Measurements from ENCODE around the gene SH2D7.

SH2D7 gene

GRCh38 chr15:78060232-78060631, 32.1 kb upstream of the SH2D7 start:
- peak overlapping the region in 1 of 2 donors; percentile 65 for H3K27ac ChIP-seq
- no peak for DNase-seq (ENCODE audit: low spot score)
- no peak for TF ChIP-seq CTCF (IDR thresholded peaks at IDR 0.05)
- no peak overlapping the region for H3K4me3 ChIP-seq

- Histone ChIP-seq H3K27ac (peak overlapping the region in 1 of 2 donors; percentile 53), H3K4me3 (peak overlapping the region; percentile 16)
- no peak for TF ChIP-seq CTCF (IDR thresholded peaks at IDR 0.05)
- DNase-seq (ENCODE audit: low spot score), result no peak
These were observed 30.4 kb upstream of the SH2D7 start for GRCh38 chr15:78061963-78062427.

- DNase-seq (ENCODE audit: low spot score), result no peak
- Histone ChIP-seq H3K4me3 (no peak overlapping the region), H3K27ac (peak overlapping the region; percentile 71 to 92)
- TF ChIP-seq CTCF (IDR thresholded peaks at IDR 0.05), result no peak
These were observed 29.1 kb upstream of the SH2D7 start for GRCh38 chr15:78063217-78063616.

GRCh38 chr15:78063970-78064385, 28.4 kb upstream of the SH2D7 start:
- H3K27ac ChIP-seq, result peak overlapping the region; percentile 71 to 92
- DNase-seq (ENCODE audit: low spot score), result no peak
- H3K4me3 ChIP-seq, result peak overlapping the region; percentile 7
- no peak for TF ChIP-seq CTCF (IDR thresholded peaks at IDR 0.05)

GRCh38 chr15:78064544-78064943, 27.8 kb upstream of the SH2D7 start:
- Histone ChIP-seq H3K27ac (peak overlapping the region; percentile 71 to 92), H3K4me3 (peak overlapping the region; percentile 44)
- TF ChIP-seq CTCF (IDR thresholded peaks at IDR 0.05), result no peak
- no peak for DNase-seq (ENCODE audit: low spot score)

- Histone ChIP-seq H3K4me3 (peak overlapping the region; percentile 44), H3K27ac (peak overlapping the region; percentile 71 to 92)
- DNase-seq (ENCODE audit: low spot score), result peak; percentile 88
- TF ChIP-seq CTCF (IDR thresholded peaks at IDR 0.05), result no peak
These were observed 27.0 kb upstream of the SH2D7 start for GRCh38 chr15:78065284-78065872.
